Transverse colon (tissue), 3 donors: Measurements from ENCODE around the gene OR6S1.

Experiments
- CTCF ChIP-seq, 5 experiments: fragments of 200-600 bp in 3 of 5; fragments of 450-650 bp in 2 of 5; sonication (generic) in 3 of 5; IDR thresholded peaks; 1 replicate in 2 of 5; 2 replicates in 3 of 5; pipeline ENCODE4 v1.5.1; 2016 to 2017; ENCODE audit warnings: antibody characterized with exemption in 5 of 5, inconsistent platforms in 3 of 5, mild to moderate bottlenecking in 2 of 5, moderate library complexity in 1 of 5
- EP300 ChIP-seq: sonication (generic); formaldehyde crosslinking; IDR thresholded peaks from one replicate; pipeline ENCODE4 v1.6.1; 2017; ENCODE audit warnings: antibody characterized with exemption, low read depth

DNA sequence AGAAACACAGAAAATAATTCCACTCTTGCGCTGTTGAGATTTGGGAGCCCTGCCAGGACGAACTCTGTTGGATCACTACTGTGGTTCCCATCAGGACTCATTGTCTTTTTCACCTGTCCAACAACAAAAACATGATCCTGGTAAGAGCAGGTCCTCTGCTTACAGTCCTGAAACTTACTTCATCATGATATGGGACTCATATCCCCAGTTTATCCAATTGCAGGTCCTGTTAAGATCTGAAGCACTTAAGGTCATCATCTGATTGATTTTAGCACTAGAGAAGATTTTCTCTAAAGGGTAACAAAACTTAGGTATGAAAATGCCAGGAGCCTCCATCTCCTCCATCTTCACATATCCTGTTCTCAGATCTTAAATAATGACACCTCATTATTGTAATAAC, at the start of gene OR6S1:
- TF ChIP-seq CTCF (IDR thresholded peaks at IDR 0.05), result no peak
- no peak for TF ChIP-seq EP300
